Hepatocyte (in vitro differentiated cells): ENCODE measurements around the gene CD52. TPM values are rescaled to one million over a fixed set of nuclear protein-coding genes. Genes with fewer than 3 reads are reported as not detected.

Experiments used
- DNase-seq: peaks from one replicate; pipeline ENCODE4 v3.0.0-alpha.2; 2016; ENCODE audit warnings: low spot score
- H2AFZ ChIP-seq: fragments of 200-600 bp; sonication (generic); 2 replicates; pipeline ENCODE4 v1.6.0; 2016; ENCODE audit warnings: antibody characterized with exemption, mild to moderate bottlenecking
- H3K27ac ChIP-seq: fragments of 200-600 bp; sonication (generic); 2 replicates; pipeline ENCODE4 v1.5.1; 2016; ENCODE audit warnings: mild to moderate bottlenecking
- H3K27me3 ChIP-seq: fragments of 200-600 bp; sonication (generic); 2 replicates; pipeline ENCODE4 v1.6.1; 2016
- H3K36me3 ChIP-seq: fragments of 200-600 bp; sonication (generic); replicated peaks from 2 replicates; pipeline ENCODE4 v1.5.1; 2016; ENCODE audit warnings: low read depth; ENCODE audit not compliant: insufficient read depth
- H3K4me1 ChIP-seq: fragments of 200-600 bp; sonication (generic); 2 replicates; pipeline ENCODE4 v1.5.1; 2016; ENCODE audit warnings: mild to moderate bottlenecking, moderate library complexity; ENCODE audit not compliant: insufficient read depth
- H3K4me2 ChIP-seq: fragments of 200-600 bp; sonication (generic); 2 replicates; pipeline ENCODE4 v1.6.0; 2016
- H3K4me3 ChIP-seq: fragments of 200-600 bp; sonication (generic); 2 replicates; pipeline ENCODE4 v1.5.1; 2016; ENCODE audit warnings: mild to moderate bottlenecking
- H3K79me2 ChIP-seq: fragments of 200-600 bp; sonication (generic); 2 replicates; pipeline ENCODE4 v1.6.0; 2017; ENCODE audit warnings: mild to moderate bottlenecking
- H3K9me2 ChIP-seq: fragments of 200-600 bp; sonication (generic); replicated peaks from 2 replicates; pipeline ENCODE4 v1.6.0; 2017; ENCODE audit warnings: mild to moderate bottlenecking; ENCODE audit not compliant: insufficient read depth
- H3K9me3 ChIP-seq: fragments of 200-600 bp; sonication (generic); 2 replicates; pipeline ENCODE4 v1.5.1; 2016; ENCODE audit warnings: low read depth, mild to moderate bottlenecking
- H4K20me1 ChIP-seq: fragments of 200-600 bp; sonication (generic); 2 replicates; pipeline ENCODE4 v1.6.0; 2016; ENCODE audit warnings: mild to moderate bottlenecking; ENCODE audit not compliant: insufficient read depth, poor library complexity, severe bottlenecking
- CTCF ChIP-seq: fragments of 200-600 bp; sonication (generic); IDR thresholded peaks from 2 replicates; pipeline ENCODE4 v1.5.1; 2016; ENCODE audit warnings: antibody characterized with exemption, mild to moderate bottlenecking; ENCODE audit not compliant: poor library complexity
- EZH2 ChIP-seq: fragments of 200-600 bp; sonication (generic); IDR thresholded peaks from 2 replicates; pipeline ENCODE4 v1.6.1; 2016; ENCODE audit warnings: antibody characterized with exemption, mild to moderate bottlenecking, borderline replicate concordance
- EZH2phosphoT487 ChIP-seq: fragments of 200-600 bp; sonication (generic); IDR thresholded peaks from one replicate; pipeline ENCODE4 v1.6.1; 2018; ENCODE audit warnings: antibody characterized with exemption, mild to moderate bottlenecking, low read depth, moderate library complexity; ENCODE audit not compliant: unreplicated experiment, severe bottlenecking
- WGBS: methylation state at CpG from one replicate; pipeline ENCODE4 v1.1.6; 2016; ENCODE audit warnings: low lambda C conversion rate; ENCODE audit errors: missing lambda C conversion rate; 5-methylcytosine and 5-hydroxymethylcytosine counted together
- polyA plus RNA-seq: library from polyadenylated mRNA; unstranded; fragments of >200 nt; fragmentation: Nextera tagmentation; extraction: Ambion mirVana; gene quantifications from 2 replicates; pipeline ENCODE4 v1.2.1, GENCODE V29; 2016
- total RNA-seq: library from RNA; depleted of rRNA; stranded (reverse); fragments of >200 nt; gene quantifications from 2 replicates; pipeline ENCODE4 v1.2.3, GENCODE V29; 2014

Gene CD52
- total and polyA plus RNA-seq, 2 experiments from 2014 or later, result 3.9 to 8.1 TPM

- no peak overlapping the region for H2AFZ ChIP-seq
- H4K20me1 ChIP-seq, result no peaks in the 10 kb centered on the region
- H3K79me2 ChIP-seq, result peaks cover 11% of the 10 kb centered on the region
- no peaks in the 10 kb centered on the region for H3K27me3 ChIP-seq
- H3K4me1 ChIP-seq, result peaks cover 39% of the 10 kb centered on the region
- H3K9me2 ChIP-seq, result no peaks in the 10 kb centered on the region
- H3K36me3 ChIP-seq, result no peaks in the 10 kb centered on the region
- TF ChIP-seq EZH2 (no peak), CTCF (no peak), EZH2phosphoT487 (no peak)
- H3K9me3 ChIP-seq, result no peaks in the 10 kb centered on the region
- peak overlapping the region; percentile 100 for H3K27ac ChIP-seq
- no peak for DNase-seq
- H3K4me2 ChIP-seq, result peak overlapping the region; percentile 70
- no peak overlapping the region for H3K4me3 ChIP-seq
- WGBS, result 79% methylated on average over 4 of the region's 4 CpGs
Measured at GRCh38 chr1:26353210-26353859, 35.6 kb downstream of the CD52 start.

GRCh38 chr1:26353976-26354820 lies 36.4 kb downstream of the CD52 start, which contains the start of gene CRYBG2:
CRYBG2 (minus strand) TSS chr1:26354130; CDS start chr1:26346657, 7,473 bp downstream.
- peak; percentile 87 for DNase-seq
- no peaks in the 10 kb centered on the region for H3K27me3 ChIP-seq
- H3K27ac ChIP-seq, result peak within 1 kb of the TSS; percentile 100
- no peaks in the 10 kb centered on the region for H3K9me3 ChIP-seq
- peak within 1 kb of the TSS; percentile 70 for H3K4me2 ChIP-seq
- H3K79me2 ChIP-seq, result peaks cover 11% of the 10 kb centered on the region
- WGBS, result 61% methylated on average over 21 of the region's 21 CpGs
- no peak within 1 kb of the TSS for H2AFZ ChIP-seq
- no peaks in the 10 kb centered on the region for H3K9me2 ChIP-seq
- no peaks in the 10 kb centered on the region for H3K36me3 ChIP-seq
- TF ChIP-seq EZH2phosphoT487 (no peak), EZH2 (no peak), CTCF (no peak)
- H3K4me1 ChIP-seq, result peaks cover 39% of the 10 kb centered on the region
- no peak within 1 kb of the TSS for H3K4me3 ChIP-seq
- no peaks in the 10 kb centered on the region for H4K20me1 ChIP-seq

- peak overlapping the region; percentile 100 for H3K27ac ChIP-seq
- DNase-seq, result no peak
- H2AFZ ChIP-seq, result no peak overlapping the region
- 90% methylated on average over 9 of the region's 9 CpGs for WGBS
- no peak overlapping the region for H3K4me2 ChIP-seq
- no peaks in the 10 kb centered on the region for H3K9me3 ChIP-seq
- no peaks in the 10 kb centered on the region for H3K27me3 ChIP-seq
- H3K79me2 ChIP-seq, result peaks cover 11% of the 10 kb centered on the region
- H3K36me3 ChIP-seq, result no peaks in the 10 kb centered on the region
- no peaks in the 10 kb centered on the region for H3K9me2 ChIP-seq
- H3K4me1 ChIP-seq, result peaks cover 45% of the 10 kb centered on the region
- no peak overlapping the region for H3K4me3 ChIP-seq
- no peaks in the 10 kb centered on the region for H4K20me1 ChIP-seq
- TF ChIP-seq EZH2 (no peak), CTCF (no peak), EZH2phosphoT487 (no peak)
Measured at GRCh38 chr1:26354972-26355371, 37.2 kb downstream of the CD52 start.
